ENCODE measurements around the gene TMEM41B. TPM values are rescaled to one million over a fixed set of nuclear protein-coding genes. Genes with fewer than 3 reads are reported as not detected.
"Not testable (repeated sequence)": the region's sequence is repeated elsewhere in the genome, so short reads cannot be mapped to it uniquely, and the experiment has no call there.

The TMEM41B gene
- polyA plus RNA-seq, 3 donors: 5.5 to 11.3 (median 5.9) TPM

GRCh38 chr11:9264316-9265210 lies 49.8 kb downstream of the TMEM41B start:
- Mint-ChIP-seq H3K27me3 (ENCODE audit: low read depth in 3 of 3) (peaks cover 0 to 15% (median 7%) of the 10 kb centered on the region in 3 donors), H3K36me3 (peaks cover 6 to 7% of the 10 kb centered on the region in 2 donors), H3K4me1 (peaks cover 36% of the 10 kb centered on the region), H3K27ac (peak overlapping the region; percentile 100), H3K4me3 (peak overlapping the region; percentile 93 to 99), H3K9me3 (no peaks in the 10 kb centered on the region)
- peak overlapping the region; percentile 75 to 97 (median 97) for H3K4me3 ChIP-seq (replicated peaks in 1 of 3; ENCODE audit: low read depth in 2 of 3, low read length in 3 of 3)
- peak overlapping the region; percentile 99 to 100 for H3K27ac ChIP-seq (ENCODE audit: low read depth in 1 of 2, low read length in 2 of 2)
- peaks cover 42% of the 10 kb centered on the region for H4K20me1 ChIP-seq (ENCODE audit: insufficient read depth, low read length)
- H3K79me2 ChIP-seq (ENCODE audit: insufficient read depth, low read length): peaks cover 42% of the 10 kb centered on the region
- H3K4me1 ChIP-seq (ENCODE audit: control insufficient read depth in 1 of 2, insufficient read depth in 2 of 2, low read length in 2 of 2): peaks cover 18 to 35% of the 10 kb centered on the region in 2 donors
- no peaks in the 10 kb centered on the region for H3K36me3 ChIP-seq (replicated peaks in 1 of 2; ENCODE audit: control insufficient read depth in 1 of 2, insufficient read depth in 2 of 2, low read length in 2 of 2)
- peak; percentile 97 to 98 (median 97) for DNase-seq
- no peaks in the 10 kb centered on the region for H3K27me3 ChIP-seq (ENCODE audit: control insufficient read depth in 2 of 2, insufficient read depth in 2 of 2, low read length in 2 of 2)
- H3K4me2 ChIP-seq (replicated peaks; ENCODE audit: extremely low read depth, low read length, poor library complexity, severe bottlenecking): peak overlapping the region; percentile 84
- no peak overlapping the region for H2AFZ ChIP-seq (ENCODE audit: insufficient read depth, low read depth, low read length, poor library complexity, severe bottlenecking)
- intact Hi-C loops (cut with micrococcal nuclease): loop anchor here (1.0 to 5.0 kb wide), 4 partner anchors 9 to 102 kb away; partner anchors contain the start of gene TMEM41B (in 2 of the 2)
- 0% methylated on average over 73 of the region's 76 CpGs for WGBS (ENCODE audit: insufficient coverage)
- TF ChIP-seq CTCF (IDR thresholded peaks at IDR 0.05): no peak
- peak overlapping the region; percentile 99 for H3K9ac ChIP-seq (ENCODE audit: insufficient read depth, low read length, poor library complexity, severe bottlenecking)
- H3K9me3 ChIP-seq (replicated peaks in 1 of 2; ENCODE audit: control insufficient read depth in 1 of 2, insufficient read depth in 1 of 2, low read length in 2 of 2): no peaks in the 10 kb centered on the region

GRCh38 chr11:9263840-9264315 lies 50.5 kb downstream of the TMEM41B start:
- intact Hi-C loops (cut with micrococcal nuclease): loop anchor here (1.0 to 5.0 kb wide), 4 partner anchors 9 to 102 kb away; partner anchors contain the start of gene TMEM41B (in 2 of the 2)
- peak overlapping the region; percentile 93 to 99 for H3K4me3 Mint-ChIP-seq
- Histone ChIP-seq H3K4me3 (replicated peaks in 1 of 3; ENCODE audit: low read depth in 2 of 3, low read length in 3 of 3) (peak overlapping the region; percentile 75 to 97 (median 97)), H3K4me1 (ENCODE audit: control insufficient read depth in 1 of 2, insufficient read depth in 2 of 2, low read length in 2 of 2) (peaks cover 18 to 35% of the 10 kb centered on the region in 2 donors), H3K36me3 (replicated peaks in 1 of 2; ENCODE audit: control insufficient read depth in 1 of 2, insufficient read depth in 2 of 2, low read length in 2 of 2) (no peaks in the 10 kb centered on the region), H3K9me3 (replicated peaks in 1 of 2; ENCODE audit: control insufficient read depth in 1 of 2, insufficient read depth in 1 of 2, low read length in 2 of 2) (no peaks in the 10 kb centered on the region), H2AFZ (ENCODE audit: insufficient read depth, low read depth, low read length, poor library complexity, severe bottlenecking) (no peak overlapping the region), H3K4me2 (replicated peaks; ENCODE audit: extremely low read depth, low read length, poor library complexity, severe bottlenecking) (peak overlapping the region; percentile 84), H4K20me1 (ENCODE audit: insufficient read depth, low read length) (peaks cover 48% of the 10 kb centered on the region), H3K27me3 (ENCODE audit: control insufficient read depth in 2 of 2, insufficient read depth in 2 of 2, low read length in 2 of 2) (no peaks in the 10 kb centered on the region), H3K9ac (ENCODE audit: insufficient read depth, low read length, poor library complexity, severe bottlenecking) (peak overlapping the region; percentile 99), H3K27ac (ENCODE audit: low read depth in 1 of 2, low read length in 2 of 2) (peak overlapping the region; percentile 99 to 100), H3K79me2 (ENCODE audit: insufficient read depth, low read length) (peaks cover 49% of the 10 kb centered on the region)
- no peaks in the 10 kb centered on the region for H3K9me3 Mint-ChIP-seq
- H3K27ac Mint-ChIP-seq: peak overlapping the region; percentile 100
- peaks cover 6 to 7% of the 10 kb centered on the region in 2 donors for H3K36me3 Mint-ChIP-seq
- no peak for TF ChIP-seq CTCF (IDR thresholded peaks at IDR 0.05)
- DNase-seq: peak; percentile 85 to 96 (median 92)
- H3K27me3 Mint-ChIP-seq (ENCODE audit: low read depth in 3 of 3): peaks cover 0 to 15% (median 7%) of the 10 kb centered on the region in 3 donors
- peaks cover 36% of the 10 kb centered on the region for H3K4me1 Mint-ChIP-seq
- WGBS (ENCODE audit: insufficient coverage): 0% methylated on average over 5 of the region's 9 CpGs

DNA sequence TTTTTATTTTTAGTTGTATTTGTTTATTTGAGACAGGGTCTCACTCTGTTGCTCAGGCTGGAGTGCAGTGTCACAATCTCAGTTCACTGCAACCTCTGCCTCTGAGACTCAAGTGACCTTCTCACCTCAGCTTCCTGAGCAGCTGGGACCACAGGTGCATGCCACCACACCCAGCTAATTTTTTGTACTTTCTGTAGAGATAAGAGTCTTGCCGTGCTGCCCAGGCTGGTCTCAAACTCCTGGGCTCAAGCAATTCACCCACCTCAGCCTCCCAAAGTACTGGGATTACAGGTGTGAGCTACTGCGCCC lies 53.6 kb downstream of the TMEM41B start:
- Histone ChIP-seq H3K79me2 (ENCODE audit: insufficient read depth, low read length) (peaks cover 80% of the 10 kb centered on the region), H3K4me1 (ENCODE audit: control insufficient read depth in 1 of 2, insufficient read depth in 2 of 2, low read length in 2 of 2) (peaks cover 16 to 31% of the 10 kb centered on the region in 2 donors), H4K20me1 (ENCODE audit: insufficient read depth, low read length) (peaks cover 79% of the 10 kb centered on the region)
- not testable (repeated sequence) for H3K27me3 Mint-ChIP-seq (ENCODE audit: low read depth in 3 of 3); H3K9me3 Mint-ChIP-seq; H2AFZ ChIP-seq (ENCODE audit: insufficient read depth, low read depth, low read length, poor library complexity, severe bottlenecking); DNase-seq; H3K9ac ChIP-seq (ENCODE audit: insufficient read depth, low read length, poor library complexity, severe bottlenecking); H3K9me3 ChIP-seq (replicated peaks in 1 of 2; ENCODE audit: control insufficient read depth in 1 of 2, insufficient read depth in 1 of 2, low read length in 2 of 2); H3K4me3 ChIP-seq (replicated peaks in 1 of 3; ENCODE audit: low read depth in 2 of 3, low read length in 3 of 3); H3K27ac ChIP-seq (ENCODE audit: low read depth in 1 of 2, low read length in 2 of 2); H3K36me3 ChIP-seq (replicated peaks in 1 of 2; ENCODE audit: control insufficient read depth in 1 of 2, insufficient read depth in 2 of 2, low read length in 2 of 2); H3K4me2 ChIP-seq (replicated peaks; ENCODE audit: extremely low read depth, low read length, poor library complexity, severe bottlenecking); H3K27me3 ChIP-seq (ENCODE audit: control insufficient read depth in 2 of 2, insufficient read depth in 2 of 2, low read length in 2 of 2)
- Mint-ChIP-seq H3K4me3 (peak overlapping the region in 1 of 2 donors; percentile 25), H3K4me1 (peaks cover 37% of the 10 kb centered on the region), H3K36me3 (peaks cover 12 to 17% of the 10 kb centered on the region in 2 donors), H3K27ac (peak overlapping the region in 2 of 7 donors; percentile 8 to 60)
- intact Hi-C loops (cut with micrococcal nuclease): loop anchor here (5.0 kb wide), 2 partner anchors 52 to 98 kb away; partner anchors contain the start of gene TMEM41B (in 2 of the 2)
- no CpG with 5 or more reads among the region's 2 CpGs for WGBS (ENCODE audit: insufficient coverage)
